ENCODE results near the gene ZNF214.

The ZNF214 gene

DNA sequence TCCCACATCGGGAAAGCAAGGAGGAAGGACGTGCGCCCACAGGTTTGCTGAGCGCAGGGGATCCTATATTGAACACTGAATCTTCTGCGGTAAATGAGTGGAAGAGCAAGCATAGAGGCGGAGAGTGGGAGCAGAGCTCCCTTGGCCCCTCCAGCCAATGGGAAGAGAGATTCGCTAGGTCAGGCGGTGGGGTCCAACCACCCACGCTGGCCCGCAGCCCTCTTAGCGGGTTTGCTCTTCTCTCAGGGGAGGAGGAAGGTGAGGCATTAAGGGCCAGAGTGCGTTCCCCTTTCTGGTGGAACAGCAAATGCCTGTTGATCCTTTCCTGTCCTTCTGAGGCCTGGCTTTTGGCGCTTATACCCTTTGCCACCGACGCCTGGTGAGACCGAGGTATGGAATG is 10.7 kb upstream of the ZNF214 start:
- H3K79me2 ChIP-seq (ENCODE audit: insufficient read depth, low read length), result no peaks in the 10 kb centered on the region
- no peaks in the 10 kb centered on the region for H3K36me3 ChIP-seq (ENCODE audit: insufficient read depth, low read length)
- no peaks in the 10 kb centered on the region for H3K9me3 ChIP-seq (ENCODE audit: insufficient read depth, low read depth, low read length)
- no peaks in the 10 kb centered on the region for H4K20me1 ChIP-seq (ENCODE audit: insufficient read depth, low read length, poor library complexity, severe bottlenecking)
- no peak overlapping the region for H3K4me3 ChIP-seq (ENCODE audit: low read length, poor library complexity, severe bottlenecking)
- no peaks in the 10 kb centered on the region for H3K27me3 ChIP-seq (ENCODE audit: insufficient read depth, low read length, poor library complexity, severe bottlenecking)
- no peak for TF ChIP-seq EZH2phosphoT487 (IDR thresholded peaks at IDR 0.05; ENCODE audit: borderline replicate concordance)
- TF ChIP-seq, protein P1, sequence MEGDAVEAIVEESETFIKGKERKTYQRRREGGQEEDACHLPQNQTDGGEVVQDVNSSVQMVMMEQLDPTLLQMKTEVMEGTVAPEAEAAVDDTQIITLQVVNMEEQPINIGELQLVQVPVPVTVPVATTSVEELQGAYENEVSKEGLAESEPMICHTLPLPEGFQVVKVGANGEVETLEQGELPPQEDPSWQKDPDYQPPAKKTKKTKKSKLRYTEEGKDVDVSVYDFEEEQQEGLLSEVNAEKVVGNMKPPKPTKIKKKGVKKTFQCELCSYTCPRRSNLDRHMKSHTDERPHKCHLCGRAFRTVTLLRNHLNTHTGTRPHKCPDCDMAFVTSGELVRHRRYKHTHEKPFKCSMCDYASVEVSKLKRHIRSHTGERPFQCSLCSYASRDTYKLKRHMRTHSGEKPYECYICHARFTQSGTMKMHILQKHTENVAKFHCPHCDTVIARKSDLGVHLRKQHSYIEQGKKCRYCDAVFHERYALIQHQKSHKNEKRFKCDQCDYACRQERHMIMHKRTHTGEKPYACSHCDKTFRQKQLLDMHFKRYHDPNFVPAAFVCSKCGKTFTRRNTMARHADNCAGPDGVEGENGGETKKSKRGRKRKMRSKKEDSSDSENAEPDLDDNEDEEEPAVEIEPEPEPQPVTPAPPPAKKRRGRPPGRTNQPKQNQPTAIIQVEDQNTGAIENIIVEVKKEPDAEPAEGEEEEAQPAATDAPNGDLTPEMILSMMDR (conservative IDR thresholded peaks at IDR 0.05; ENCODE audit: low read length), result no peak
- no peaks in the 10 kb centered on the region for H3K4me1 ChIP-seq (ENCODE audit: insufficient read depth, low read length, poor library complexity, severe bottlenecking)
- no peak overlapping the region for H3K4me2 ChIP-seq (ENCODE audit: low read depth, low read length, poor library complexity, severe bottlenecking)
- no peaks in the 10 kb centered on the region for H3K9me2 ChIP-seq (replicated peaks; ENCODE audit: low read depth, low read length)
- no peaks in the 10 kb centered on the region for H3F3A ChIP-seq (ENCODE audit: low read depth)
- H2AFZ ChIP-seq (ENCODE audit: low read length), result no peak overlapping the region
- H3K9ac ChIP-seq (ENCODE audit: low read depth, low read length, poor library complexity, severe bottlenecking), result no peak overlapping the region

DNA sequence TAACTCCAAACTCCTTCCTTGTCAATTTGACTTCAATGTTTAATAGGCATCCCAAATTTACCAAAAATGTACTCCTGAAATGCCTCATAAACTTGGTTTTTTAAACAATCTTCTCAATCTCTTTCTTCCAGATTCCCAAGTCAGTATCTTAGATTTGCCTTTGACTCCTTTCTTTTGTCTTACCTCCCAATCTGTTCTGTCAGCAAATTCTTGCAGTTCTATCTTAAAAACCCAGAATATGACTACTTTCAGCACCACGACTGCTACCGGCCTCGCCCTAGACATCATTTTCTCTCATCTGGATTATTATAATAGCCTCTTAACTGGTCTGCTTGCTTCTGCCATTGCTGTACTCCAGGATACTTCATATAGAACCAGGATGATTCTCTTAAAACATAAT is 8.0 kb upstream of the ZNF214 start:
- no peaks in the 10 kb centered on the region for H3K4me1 ChIP-seq (ENCODE audit: insufficient read depth, low read length, poor library complexity, severe bottlenecking)

DNA sequence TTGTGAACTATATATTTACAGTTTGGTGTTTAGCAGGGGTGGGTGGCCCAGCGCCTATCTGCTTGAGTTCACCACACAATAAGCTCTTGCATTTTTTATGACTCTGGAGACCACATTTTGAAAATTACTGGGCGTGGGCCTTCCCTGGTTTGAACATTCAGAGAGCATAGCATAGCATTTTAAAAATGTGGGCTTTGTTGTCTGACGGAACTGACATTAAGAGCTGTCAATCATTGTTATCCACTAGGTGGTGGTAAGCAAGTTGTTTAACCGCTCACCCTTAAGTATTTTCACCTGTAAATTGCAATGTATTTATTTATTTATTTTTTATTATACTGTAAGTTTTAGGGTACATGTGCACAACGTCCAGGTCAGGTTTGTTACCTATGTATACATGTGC is 1.2 kb upstream of the ZNF214 start:
- no peaks in the 10 kb centered on the region for H3K36me3 ChIP-seq (ENCODE audit: insufficient read depth, low read length)
- TF ChIP-seq EZH2phosphoT487 (IDR thresholded peaks at IDR 0.05; ENCODE audit: borderline replicate concordance), result no peak
- TF ChIP-seq, protein P1 (conservative IDR thresholded peaks at IDR 0.05; ENCODE audit: low read length), result no peak
- H3F3A ChIP-seq (ENCODE audit: low read depth), result no peaks in the 10 kb centered on the region
- H3K9me2 ChIP-seq (replicated peaks; ENCODE audit: low read depth, low read length), result no peaks in the 10 kb centered on the region
- H3K9ac ChIP-seq (ENCODE audit: low read depth, low read length, poor library complexity, severe bottlenecking), result no peak overlapping the region
- H3K79me2 ChIP-seq (ENCODE audit: insufficient read depth, low read length), result no peaks in the 10 kb centered on the region
- no peaks in the 10 kb centered on the region for H3K4me1 ChIP-seq (ENCODE audit: insufficient read depth, low read length, poor library complexity, severe bottlenecking)
- H4K20me1 ChIP-seq (ENCODE audit: insufficient read depth, low read length, poor library complexity, severe bottlenecking), result no peaks in the 10 kb centered on the region
- no peak overlapping the region for H3K4me2 ChIP-seq (ENCODE audit: low read depth, low read length, poor library complexity, severe bottlenecking)
- H3K4me3 ChIP-seq (ENCODE audit: low read length, poor library complexity, severe bottlenecking), result no peak overlapping the region
- H3K9me3 ChIP-seq (ENCODE audit: insufficient read depth, low read depth, low read length), result no peaks in the 10 kb centered on the region
- no peak overlapping the region for H2AFZ ChIP-seq (ENCODE audit: low read length)
- H3K27me3 ChIP-seq (ENCODE audit: insufficient read depth, low read length, poor library complexity, severe bottlenecking), result no peaks in the 10 kb centered on the region

More for the DNA sequence above, 8.0 kb upstream of the ZNF214 start:
- H4K20me1 ChIP-seq (ENCODE audit: insufficient read depth, low read length, poor library complexity, severe bottlenecking), result no peaks in the 10 kb centered on the region
- H3K4me3 ChIP-seq (ENCODE audit: low read length, poor library complexity, severe bottlenecking), result no peak overlapping the region
- H3K36me3 ChIP-seq (ENCODE audit: insufficient read depth, low read length), result no peaks in the 10 kb centered on the region
- no peaks in the 10 kb centered on the region for H3K9me3 ChIP-seq (ENCODE audit: insufficient read depth, low read depth, low read length)
- H3K79me2 ChIP-seq (ENCODE audit: insufficient read depth, low read length), result no peaks in the 10 kb centered on the region
- H3F3A ChIP-seq (ENCODE audit: low read depth), result no peaks in the 10 kb centered on the region
- no peak overlapping the region for H2AFZ ChIP-seq (ENCODE audit: low read length)
- H3K9me2 ChIP-seq (replicated peaks; ENCODE audit: low read depth, low read length), result no peaks in the 10 kb centered on the region
- TF ChIP-seq EZH2phosphoT487 (IDR thresholded peaks at IDR 0.05; ENCODE audit: borderline replicate concordance), result no peak
- TF ChIP-seq, protein P1 (conservative IDR thresholded peaks at IDR 0.05; ENCODE audit: low read length), result no peak
- no peak overlapping the region for H3K4me2 ChIP-seq (ENCODE audit: low read depth, low read length, poor library complexity, severe bottlenecking)
- no peak overlapping the region for H3K9ac ChIP-seq (ENCODE audit: low read depth, low read length, poor library complexity, severe bottlenecking)
- H3K27me3 ChIP-seq (ENCODE audit: insufficient read depth, low read length, poor library complexity, severe bottlenecking), result no peaks in the 10 kb centered on the region

Data from Loucy (cell line).